A549 (cell line): ENCODE measurements around the gene XKR3.
"Not testable (repeated sequence)": the region's sequence is repeated elsewhere in the genome, so short reads cannot be mapped to it uniquely, and the experiment has no call there.

Source experiments
- SREBF2 ChIP-seq: fragments of 450-650 bp; IDR thresholded peaks from 2 replicates; pipeline ENCODE4 v1.6.1; 2014; ENCODE audit warnings: mild to moderate bottlenecking, moderate library complexity
- ZSCAN20 ChIP-seq: fragments of 250-450 bp; sonication (Bioruptor Pico); IDR thresholded peaks from 2 replicates; pipeline ENCODE4 v1.8.0; 2022; ENCODE audit warnings: mild to moderate bottlenecking, moderate library complexity

DNA sequence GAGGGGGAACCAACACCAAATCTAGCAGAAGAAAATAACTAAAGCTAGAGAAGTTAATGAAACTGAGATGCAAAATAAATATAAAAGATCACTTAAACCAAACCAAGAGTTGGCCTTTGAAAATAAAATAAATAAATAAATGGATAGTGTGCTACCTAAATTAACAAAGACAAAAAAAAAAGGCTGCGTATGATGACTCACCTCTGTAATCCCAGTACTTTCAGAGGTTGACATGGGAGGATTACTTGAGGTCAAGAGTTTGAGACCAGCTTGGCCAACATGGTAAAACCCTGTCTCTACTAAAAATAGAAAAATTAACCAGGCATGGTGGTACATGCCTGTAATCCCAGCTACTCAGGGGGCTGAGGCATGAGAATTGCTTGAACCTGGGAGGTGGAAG is 29.7 kb downstream of the XKR3 start:
- not testable (repeated sequence) for TF ChIP-seq ZSCAN20 (CRISPR knock-in tag); SREBF2
